NCI-H526 (cell line): ENCODE results near the gene LRRFIP2.

Source experiments
- DNase-seq, 2 experiments: peaks; one replicate each; lab custom pipeline; 2025; lab: John Stamatoyannopoulos, UW

Gene LRRFIP2

DNA sequence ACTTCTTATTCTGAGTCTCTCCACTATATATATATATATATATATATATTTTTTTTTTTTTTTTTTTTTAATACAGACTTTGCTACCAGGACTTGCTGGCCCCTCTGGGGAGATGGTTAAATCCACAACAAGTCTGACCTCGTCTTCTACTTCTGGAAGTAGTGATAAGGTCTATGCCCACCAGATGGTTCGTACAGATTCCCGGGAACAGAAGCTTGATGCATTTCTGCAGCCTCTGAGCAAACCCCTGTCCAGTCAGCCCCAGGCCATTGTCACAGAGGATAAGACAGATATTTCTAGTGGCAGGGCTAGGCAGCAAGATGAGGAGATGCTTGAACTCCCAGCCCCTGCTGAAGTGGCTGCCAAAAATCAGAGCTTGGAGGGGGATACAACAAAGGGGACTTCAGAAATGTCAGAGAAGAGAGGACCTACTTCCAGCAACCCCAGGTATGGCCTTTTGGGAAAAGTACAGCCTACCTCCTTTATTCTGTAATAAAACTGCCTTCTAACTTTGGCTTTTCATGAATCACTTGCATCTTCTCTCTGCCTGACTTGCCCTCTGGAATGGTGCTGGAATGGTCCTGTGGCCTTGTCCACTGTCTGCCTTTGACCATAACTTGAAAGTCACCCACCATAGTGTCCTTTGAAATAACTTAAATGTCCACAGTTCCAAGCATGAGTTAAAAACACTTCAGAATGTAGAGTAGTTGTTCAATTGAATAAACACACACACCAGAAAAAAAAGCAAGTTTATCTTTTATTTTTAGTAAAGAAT is 148.6 kb downstream of the LRRFIP2 start:
- DNase-seq, result no peak

DNA sequence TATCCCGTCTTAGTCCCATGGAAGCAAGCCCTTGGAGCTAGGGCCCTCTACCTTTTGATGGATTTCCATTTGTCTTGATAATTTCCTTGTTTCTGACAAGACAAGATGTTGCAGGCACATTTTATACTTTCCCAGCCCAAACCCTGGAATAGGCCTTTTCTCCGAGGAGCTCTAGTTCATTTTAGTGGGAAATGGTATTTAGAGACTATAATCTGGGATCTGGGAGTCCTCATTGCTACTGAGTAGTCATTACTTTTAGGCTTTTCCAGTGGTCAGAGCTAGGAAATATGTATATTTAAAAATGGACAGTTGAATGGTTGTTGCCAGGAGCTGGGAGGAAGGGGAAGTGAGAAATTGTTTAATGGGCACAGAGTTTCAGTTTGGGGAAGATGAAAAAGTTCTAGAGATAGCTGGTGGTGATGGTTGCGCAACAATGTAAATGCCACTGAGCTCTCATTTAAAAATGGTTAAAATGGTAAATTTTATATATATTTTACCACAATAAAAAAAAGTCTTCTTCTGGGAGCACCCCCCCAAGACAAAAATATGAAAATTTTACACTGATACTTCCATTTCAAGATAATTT is 149.5 kb downstream of the LRRFIP2 start:
- no peak for DNase-seq

DNA sequence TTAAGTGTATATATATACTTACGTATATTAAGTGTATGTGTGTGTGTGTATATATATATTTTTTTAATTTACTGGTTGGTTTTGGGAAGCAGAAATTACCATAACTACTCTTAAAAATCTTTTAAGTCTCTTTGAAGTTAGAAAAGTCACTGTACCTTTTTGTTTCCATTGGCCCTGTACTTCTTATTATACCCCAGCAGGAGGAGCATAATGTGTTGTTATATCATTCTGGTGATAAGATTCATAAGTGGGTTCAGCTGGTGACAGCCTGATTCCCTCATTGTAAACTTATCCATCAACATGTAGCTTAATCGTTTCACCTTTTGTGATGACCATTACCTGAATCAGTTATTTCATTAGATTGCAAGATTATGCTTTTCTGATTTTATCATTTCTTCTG is 150.3 kb downstream of the LRRFIP2 start:
- DNase-seq, result no peak

DNA sequence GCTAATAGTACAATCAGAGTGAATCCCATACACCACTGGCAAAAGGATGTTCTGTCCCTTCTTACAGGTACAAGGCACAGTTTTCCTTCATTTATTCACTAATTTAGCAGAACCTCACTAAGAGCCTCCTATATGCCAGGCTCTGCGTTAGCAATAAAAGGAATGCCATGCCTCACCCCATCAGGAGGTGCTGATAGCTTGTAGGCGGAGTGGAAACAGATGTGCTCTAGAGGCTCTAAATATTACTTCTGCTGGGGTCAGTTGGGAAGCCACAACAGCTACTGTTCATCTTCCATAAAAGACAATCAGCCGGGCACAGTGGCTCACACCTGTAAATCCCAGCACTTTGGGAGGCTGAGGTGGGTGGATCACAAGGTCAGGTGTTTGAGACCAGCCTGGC is 156.7 kb downstream of the LRRFIP2 start:
- no peak for DNase-seq

DNA sequence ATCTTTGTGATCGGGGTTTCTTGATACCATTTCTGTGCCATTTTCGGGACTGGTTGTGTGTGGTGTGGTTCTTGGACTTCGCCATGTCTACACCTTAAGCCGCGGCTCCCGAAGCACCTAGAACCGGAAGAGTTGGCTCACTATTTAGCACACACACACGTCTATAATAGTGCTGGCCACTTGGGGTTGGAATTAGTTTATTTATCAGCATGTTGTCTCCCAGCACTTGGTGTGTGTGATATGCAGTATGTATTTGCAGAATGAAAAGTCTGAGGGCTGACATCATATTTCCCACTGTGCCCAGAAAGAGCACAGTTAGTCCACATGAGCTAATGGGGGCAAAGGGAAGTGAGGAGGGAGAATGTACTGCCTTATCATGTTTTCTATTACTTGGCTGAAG is 157.5 kb downstream of the LRRFIP2 start:
- no peak for DNase-seq

DNA sequence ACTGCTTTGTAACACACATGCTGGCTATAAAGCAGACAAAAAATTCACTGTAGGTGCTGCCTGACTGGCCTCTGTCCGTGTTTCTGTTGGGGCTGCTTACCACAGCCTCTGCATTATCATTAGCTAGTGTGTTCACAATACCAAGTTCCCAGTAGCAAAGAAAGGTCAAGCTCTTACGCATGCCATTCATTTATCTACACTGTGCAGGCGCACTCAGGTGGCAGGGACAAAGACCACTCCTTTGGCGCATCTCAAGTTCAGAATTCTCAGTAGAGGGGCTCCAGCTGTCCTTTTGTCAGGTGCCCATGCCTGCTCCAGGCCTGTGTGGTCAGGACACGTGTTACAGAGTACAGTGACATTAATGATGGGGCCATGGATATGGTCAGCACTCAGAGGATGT is 158.7 kb downstream of the LRRFIP2 start:
- no peak for DNase-seq

DNA sequence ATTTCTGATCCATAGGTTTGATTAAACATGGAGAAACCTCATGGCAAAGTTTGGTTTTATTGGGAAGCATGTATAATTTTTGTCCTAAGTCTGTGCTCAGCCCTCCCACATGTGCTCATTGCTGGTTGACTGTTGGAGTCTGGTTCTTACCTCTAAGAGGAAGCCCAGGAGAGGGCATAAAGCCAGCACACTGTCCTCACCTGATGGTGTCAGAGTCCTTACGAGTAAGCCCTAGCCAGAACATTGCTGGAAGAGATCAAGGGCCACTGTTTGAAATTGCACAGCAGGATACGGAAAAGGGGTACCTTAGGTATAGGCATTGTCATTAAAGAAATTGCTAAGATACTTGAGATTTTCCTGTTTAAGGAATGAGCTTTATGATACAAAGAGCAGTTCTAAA is 159.8 kb downstream of the LRRFIP2 start:
- no peak for DNase-seq
